ENCODE data around the gene TOX2. TPM values are rescaled to one million over a fixed set of nuclear protein-coding genes. Genes with fewer than 3 reads are reported as not detected.

The TOX2 gene
- total RNA-seq, 5 donors from 2014 or later (not counting 1 experiment from before 2014, with no cell fraction given) = 0.38 to 3.0 (median 1.6) TPM

GRCh38 chr20:44111712-44112335, 197.2 kb downstream of the TOX2 start:
- peaks cover 2% of the 10 kb centered on the region for H3K9me3 ChIP-seq
- peaks cover 0 to 5% (median 3%) of the 10 kb centered on the region in 3 donors for H3K4me1 Mint-ChIP-seq
- no peak overlapping the region for H3K27ac ChIP-seq (ENCODE audit: low read length)
- peaks cover 3 to 63% of the 10 kb centered on the region in 2 experiments for H3K27me3 ChIP-seq (replicated peaks in 1 of 2; ENCODE audit: control insufficient read depth in 2 of 2, extremely low read depth in 1 of 2, insufficient read depth in 2 of 2, low read length in 1 of 2)
- peaks cover 0 to 4% of the 10 kb centered on the region in 2 experiments for H3K4me1 ChIP-seq (ENCODE audit: control insufficient read depth in 1 of 2, extremely low read depth in 1 of 2, insufficient read depth in 2 of 2, low read length in 2 of 2)
- WGBS (ENCODE audit: insufficient coverage) = 16% methylated on average over 2 of the region's 6 CpGs
- no peak for DNase-seq
- CTCF ChIA-PET = no interaction called here
- no peak overlapping the region for H3K4me3 Mint-ChIP-seq
- H3K36me3 ChIP-seq (ENCODE audit: control insufficient read depth in 2 of 2, extremely low read depth in 1 of 2, insufficient read depth in 1 of 2, low read length in 1 of 2) = no peaks in the 10 kb centered on the region
- POLR2A ChIA-PET = no interaction called here
- no peak for ATAC-seq (replicated peaks in 1 of 4)
- peaks cover 5 to 20% (median 15%) of the 10 kb centered on the region in 3 donors for H3K9me3 Mint-ChIP-seq
- H3K27me3 Mint-ChIP-seq = peaks cover 30 to 56% of the 10 kb centered on the region in 2 donors
- no peak overlapping the region for H3K27ac Mint-ChIP-seq
- H3K4me3 ChIP-seq (ENCODE audit: control insufficient read depth in 1 of 2, extremely low read depth in 1 of 2, low read length in 1 of 2) = no peak overlapping the region
- no peaks in the 10 kb centered on the region for H3K36me3 Mint-ChIP-seq

GRCh38 chr20:44112456-44112855, 197.8 kb downstream of the TOX2 start:
- ChIA-PET CTCF (no interaction called here), POLR2A (no interaction called here)
- no peak overlapping the region for H3K4me3 Mint-ChIP-seq
- peaks cover 27 to 59% of the 10 kb centered on the region in 2 donors for H3K27me3 Mint-ChIP-seq
- H3K9me3 Mint-ChIP-seq = peaks cover 2 to 17% (median 10%) of the 10 kb centered on the region in 3 donors
- Histone ChIP-seq H3K27me3 (replicated peaks in 1 of 2; ENCODE audit: control insufficient read depth in 2 of 2, extremely low read depth in 1 of 2, insufficient read depth in 2 of 2, low read length in 1 of 2) (peaks cover 3 to 69% of the 10 kb centered on the region in 2 experiments), H3K27ac (ENCODE audit: low read length) (no peak overlapping the region), H3K36me3 (ENCODE audit: control insufficient read depth in 2 of 2, extremely low read depth in 1 of 2, insufficient read depth in 1 of 2, low read length in 1 of 2) (no peaks in the 10 kb centered on the region), H3K9me3 (peaks cover 2% of the 10 kb centered on the region), H3K4me3 (ENCODE audit: control insufficient read depth in 1 of 2, extremely low read depth in 1 of 2, low read length in 1 of 2) (no peak overlapping the region), H3K4me1 (ENCODE audit: control insufficient read depth in 1 of 2, extremely low read depth in 1 of 2, insufficient read depth in 2 of 2, low read length in 2 of 2) (peaks cover 0 to 4% of the 10 kb centered on the region in 2 experiments)
- no peaks in the 10 kb centered on the region for H3K36me3 Mint-ChIP-seq
- no peak for DNase-seq
- peaks cover 0 to 5% (median 3%) of the 10 kb centered on the region in 3 donors for H3K4me1 Mint-ChIP-seq
- no peak overlapping the region for H3K27ac Mint-ChIP-seq
- WGBS (ENCODE audit: insufficient coverage) = 79% methylated on average over 5 of the region's 6 CpGs
- no peak for ATAC-seq (replicated peaks in 1 of 4)

GRCh38 chr20:44112889-44113617, 198.4 kb downstream of the TOX2 start:
- H3K27me3 ChIP-seq (replicated peaks in 1 of 2; ENCODE audit: control insufficient read depth in 2 of 2, extremely low read depth in 1 of 2, insufficient read depth in 2 of 2, low read length in 1 of 2) = peaks cover 3 to 69% of the 10 kb centered on the region in 2 experiments
- DNase-seq (no peak), ATAC-seq (replicated peaks in 1 of 4) (no peak)
- 58% methylated on average over 4 of the region's 7 CpGs for WGBS (ENCODE audit: insufficient coverage)
- peaks cover 0 to 4% of the 10 kb centered on the region in 2 experiments for H3K4me1 ChIP-seq (ENCODE audit: control insufficient read depth in 1 of 2, extremely low read depth in 1 of 2, insufficient read depth in 2 of 2, low read length in 2 of 2)
- CTCF ChIA-PET = no interaction called here
- H3K9me3 Mint-ChIP-seq = peaks cover 0 to 11% (median 4%) of the 10 kb centered on the region in 3 donors
- H3K4me1 Mint-ChIP-seq = peaks cover 0 to 5% (median 3%) of the 10 kb centered on the region in 3 donors
- H3K4me3 Mint-ChIP-seq = no peak overlapping the region
- peaks cover 30 to 62% of the 10 kb centered on the region in 2 donors for H3K27me3 Mint-ChIP-seq
- no peak overlapping the region for H3K27ac ChIP-seq (ENCODE audit: low read length)
- POLR2A ChIA-PET = no interaction called here
- H3K36me3 ChIP-seq (ENCODE audit: control insufficient read depth in 2 of 2, extremely low read depth in 1 of 2, insufficient read depth in 1 of 2, low read length in 1 of 2) = no peaks in the 10 kb centered on the region
- no peak overlapping the region for H3K27ac Mint-ChIP-seq
- H3K9me3 ChIP-seq = peaks cover 2% of the 10 kb centered on the region
- H3K4me3 ChIP-seq (ENCODE audit: control insufficient read depth in 1 of 2, extremely low read depth in 1 of 2, low read length in 1 of 2) = no peak overlapping the region
- no peaks in the 10 kb centered on the region for H3K36me3 Mint-ChIP-seq

GRCh38 chr20:44113618-44114376, 199.1 kb downstream of the TOX2 start:
- Mint-ChIP-seq H3K27me3 (peaks cover 30 to 59% of the 10 kb centered on the region in 2 donors), H3K4me3 (no peak overlapping the region), H3K4me1 (peaks cover 0 to 5% (median 3%) of the 10 kb centered on the region in 3 donors), H3K36me3 (no peaks in the 10 kb centered on the region), H3K9me3 (peaks cover 0 to 4% (median 0%) of the 10 kb centered on the region in 3 donors), H3K27ac (no peak overlapping the region)
- WGBS (ENCODE audit: insufficient coverage) = 70% methylated on average over 2 of the region's 8 CpGs
- no peaks in the 10 kb centered on the region for H3K36me3 ChIP-seq (ENCODE audit: control insufficient read depth in 2 of 2, extremely low read depth in 1 of 2, insufficient read depth in 1 of 2, low read length in 1 of 2)
- ATAC-seq (replicated peaks in 1 of 4) (no peak), DNase-seq (no peak)
- ChIA-PET POLR2A (no interaction called here), CTCF (interaction anchor here in 1 of 2 donors (1.7 kb wide), 1 partner anchor 76 kb away, joined by 7 read pairs; no protein-coding TSS in a partner anchor)
- H3K4me3 ChIP-seq (ENCODE audit: control insufficient read depth in 1 of 2, extremely low read depth in 1 of 2, low read length in 1 of 2) = no peak overlapping the region
- peaks cover 0 to 4% of the 10 kb centered on the region in 2 experiments for H3K4me1 ChIP-seq (ENCODE audit: control insufficient read depth in 1 of 2, extremely low read depth in 1 of 2, insufficient read depth in 2 of 2, low read length in 2 of 2)
- peaks cover 3 to 69% of the 10 kb centered on the region in 2 experiments for H3K27me3 ChIP-seq (replicated peaks in 1 of 2; ENCODE audit: control insufficient read depth in 2 of 2, extremely low read depth in 1 of 2, insufficient read depth in 2 of 2, low read length in 1 of 2)
- H3K27ac ChIP-seq (ENCODE audit: low read length) = no peak overlapping the region
- no peaks in the 10 kb centered on the region for H3K9me3 ChIP-seq

- Mint-ChIP-seq H3K4me1 (peaks cover 0 to 5% (median 3%) of the 10 kb centered on the region in 3 donors), H3K36me3 (no peaks in the 10 kb centered on the region), H3K9me3 (no peaks in the 10 kb centered on the region), H3K27ac (no peak overlapping the region), H3K27me3 (peaks cover 34 to 48% of the 10 kb centered on the region in 2 donors), H3K4me3 (no peak overlapping the region)
- no peak for ATAC-seq (replicated peaks in 1 of 4)
- peaks cover 3 to 68% of the 10 kb centered on the region in 2 experiments for H3K27me3 ChIP-seq (replicated peaks in 1 of 2; ENCODE audit: control insufficient read depth in 2 of 2, extremely low read depth in 1 of 2, insufficient read depth in 2 of 2, low read length in 1 of 2)
- H3K27ac ChIP-seq (ENCODE audit: low read length) = no peak overlapping the region
- H3K4me3 ChIP-seq (ENCODE audit: control insufficient read depth in 1 of 2, extremely low read depth in 1 of 2, low read length in 1 of 2) = no peak overlapping the region
- H3K4me1 ChIP-seq (ENCODE audit: control insufficient read depth in 1 of 2, extremely low read depth in 1 of 2, insufficient read depth in 2 of 2, low read length in 2 of 2) = peaks cover 0 to 4% of the 10 kb centered on the region in 2 experiments
- no peaks in the 10 kb centered on the region for H3K36me3 ChIP-seq (ENCODE audit: control insufficient read depth in 2 of 2, extremely low read depth in 1 of 2, insufficient read depth in 1 of 2, low read length in 1 of 2)
- ChIA-PET CTCF (interaction anchor here in 1 of 2 donors (1.7 kb wide), 1 partner anchor 75 kb away, joined by 7 read pairs; no protein-coding TSS in a partner anchor), POLR2A (no interaction called here)
- no peaks in the 10 kb centered on the region for H3K9me3 ChIP-seq
- WGBS (ENCODE audit: insufficient coverage) = 95% methylated on average over 7 of the region's 7 CpGs
- no peak for DNase-seq
These were observed 200.5 kb downstream of the TOX2 start for GRCh38 chr20:44115181-44115580.
